Astrocyte (in vitro differentiated cells and primary cell): ENCODE results near the gene ASB1. TPM values are rescaled to one million over a fixed set of nuclear protein-coding genes. Genes with fewer than 3 reads are reported as not detected.

Experiments used
- DNase-seq: peaks from one replicate; pipeline ENCODE4 v3.0.0-alpha.2; 2010; ENCODE audit warnings: low read depth
- FAIRE-seq: peaks from 2 replicates; lab custom pipeline; 2011; peaks lifted over from hg19 to GRCh38; lab: Jason Lieb, UNC
- H2AFZ ChIP-seq: 2 replicates; pipeline ENCODE4 v1.6.0; 2012; ENCODE audit warnings: low read depth, low read length, inconsistent platforms
- H3K27ac ChIP-seq: 2 replicates; pipeline ENCODE4 v1.5.1; 2011; ENCODE audit warnings: low read depth, low read length, inconsistent platforms
- H3K27me3 ChIP-seq: 2 replicates; pipeline ENCODE4 v1.6.0; 2011; ENCODE audit warnings: low read length, inconsistent platforms; ENCODE audit not compliant: insufficient read depth
- H3K36me3 ChIP-seq: 2 replicates; pipeline ENCODE4 v1.5.1; 2011; ENCODE audit warnings: low read length, inconsistent platforms; ENCODE audit not compliant: insufficient read depth
- H3K4me1 ChIP-seq: 2 replicates; pipeline ENCODE4 v1.5.1; 2011; ENCODE audit warnings: low read length, inconsistent platforms; ENCODE audit not compliant: insufficient read depth
- H3K4me2 ChIP-seq: 2 replicates; pipeline ENCODE4 v1.6.0; 2012; ENCODE audit warnings: low read length, inconsistent platforms
- H3K4me3 ChIP-seq: 2 replicates; pipeline ENCODE4 v1.5.1; 2011; ENCODE audit warnings: low read depth, mild to moderate bottlenecking, low read length, inconsistent platforms; ENCODE audit not compliant: insufficient read depth
- H3K79me2 ChIP-seq: 2 replicates; pipeline ENCODE4 v1.6.0; 2012; ENCODE audit warnings: mild to moderate bottlenecking, low read length, inconsistent platforms; ENCODE audit not compliant: insufficient read depth
- H3K9ac ChIP-seq: 2 replicates; pipeline ENCODE4 v1.6.0; 2012; ENCODE audit warnings: mild to moderate bottlenecking, low read length, inconsistent platforms
- H3K9me3 ChIP-seq: 2 replicates; pipeline ENCODE4 v1.5.1; 2012; ENCODE audit warnings: low read depth, mild to moderate bottlenecking, low read length, inconsistent platforms; ENCODE audit not compliant: insufficient read depth
- H4K20me1 ChIP-seq: 2 replicates; pipeline ENCODE4 v1.6.0; 2012; ENCODE audit warnings: low read length, inconsistent platforms; ENCODE audit not compliant: insufficient read depth
- H3K27ac Mint-ChIP-seq: one replicate; pipeline ENCODE4 v1.8.0; 2021; ENCODE audit warnings: mild to moderate bottlenecking, mixed read lengths; ENCODE audit not compliant: unreplicated experiment
- H3K27me3 Mint-ChIP-seq: one replicate; pipeline ENCODE4 v1.8.0; 2021; ENCODE audit warnings: low read depth, mixed read lengths; ENCODE audit not compliant: unreplicated experiment
- H3K36me3 Mint-ChIP-seq: one replicate; pipeline ENCODE4 v1.8.0; 2021; ENCODE audit warnings: low read depth, mixed read lengths; ENCODE audit not compliant: unreplicated experiment
- H3K4me1 Mint-ChIP-seq: one replicate; pipeline ENCODE4 v1.8.0; 2021; ENCODE audit warnings: low read depth, mixed read lengths; ENCODE audit not compliant: unreplicated experiment
- H3K4me3 Mint-ChIP-seq: one replicate; pipeline ENCODE4 v1.8.0; 2021; ENCODE audit warnings: mild to moderate bottlenecking, moderate library complexity, mixed read lengths; ENCODE audit not compliant: unreplicated experiment
- H3K9me3 Mint-ChIP-seq: one replicate; pipeline ENCODE4 v1.8.0; 2021; ENCODE audit warnings: mild to moderate bottlenecking, mixed read lengths; ENCODE audit not compliant: unreplicated experiment
- EZH2 ChIP-seq: IDR thresholded peaks from 2 replicates; pipeline ENCODE4 v1.6.1; 2012; ENCODE audit warnings: mild to moderate bottlenecking, low read length, inconsistent platforms; ENCODE audit not compliant: insufficient read depth
- total RNA-seq: library from RNA; stranded (reverse); gene quantifications from 2 replicates; pipeline ENCODE4 v1.2.1, GENCODE V29; 2021
- TF ChIP-seq, protein P1 (sequence below): IDR thresholded peaks from 2 replicates; pipeline ENCODE4 v1.5.1; 2011; ENCODE audit warnings: low read depth, mild to moderate bottlenecking, inconsistent platforms, low read length, moderate library complexity; ENCODE audit not compliant: insufficient read depth

ASB1 gene
- total RNA-seq, 1 donor from 2014 or later: 30.6 TPM

DNA sequence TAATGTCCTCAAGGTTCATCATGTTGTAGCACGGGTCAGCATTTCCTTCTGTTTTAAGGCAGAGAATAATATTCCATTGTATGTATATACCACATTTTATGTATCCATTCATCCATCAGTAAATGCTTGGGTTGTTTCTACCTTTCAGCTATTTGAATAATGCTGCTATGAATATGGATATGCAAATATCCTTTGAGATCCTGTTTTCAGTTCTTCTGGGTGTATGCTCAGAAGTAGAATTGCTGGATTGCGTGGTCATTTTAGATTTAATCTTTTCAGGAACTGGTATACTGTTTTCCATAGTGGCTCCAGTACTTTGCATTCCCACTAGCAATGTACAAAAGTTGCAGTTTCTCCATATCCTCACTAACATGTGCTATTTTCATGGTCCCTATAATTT, 13.4 kb upstream of the ASB1 start:
- no peak overlapping the region for H3K27ac Mint-ChIP-seq
- TF ChIP-seq, protein P1, sequence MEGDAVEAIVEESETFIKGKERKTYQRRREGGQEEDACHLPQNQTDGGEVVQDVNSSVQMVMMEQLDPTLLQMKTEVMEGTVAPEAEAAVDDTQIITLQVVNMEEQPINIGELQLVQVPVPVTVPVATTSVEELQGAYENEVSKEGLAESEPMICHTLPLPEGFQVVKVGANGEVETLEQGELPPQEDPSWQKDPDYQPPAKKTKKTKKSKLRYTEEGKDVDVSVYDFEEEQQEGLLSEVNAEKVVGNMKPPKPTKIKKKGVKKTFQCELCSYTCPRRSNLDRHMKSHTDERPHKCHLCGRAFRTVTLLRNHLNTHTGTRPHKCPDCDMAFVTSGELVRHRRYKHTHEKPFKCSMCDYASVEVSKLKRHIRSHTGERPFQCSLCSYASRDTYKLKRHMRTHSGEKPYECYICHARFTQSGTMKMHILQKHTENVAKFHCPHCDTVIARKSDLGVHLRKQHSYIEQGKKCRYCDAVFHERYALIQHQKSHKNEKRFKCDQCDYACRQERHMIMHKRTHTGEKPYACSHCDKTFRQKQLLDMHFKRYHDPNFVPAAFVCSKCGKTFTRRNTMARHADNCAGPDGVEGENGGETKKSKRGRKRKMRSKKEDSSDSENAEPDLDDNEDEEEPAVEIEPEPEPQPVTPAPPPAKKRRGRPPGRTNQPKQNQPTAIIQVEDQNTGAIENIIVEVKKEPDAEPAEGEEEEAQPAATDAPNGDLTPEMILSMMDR: no peak
- no peak for TF ChIP-seq EZH2

DNA sequence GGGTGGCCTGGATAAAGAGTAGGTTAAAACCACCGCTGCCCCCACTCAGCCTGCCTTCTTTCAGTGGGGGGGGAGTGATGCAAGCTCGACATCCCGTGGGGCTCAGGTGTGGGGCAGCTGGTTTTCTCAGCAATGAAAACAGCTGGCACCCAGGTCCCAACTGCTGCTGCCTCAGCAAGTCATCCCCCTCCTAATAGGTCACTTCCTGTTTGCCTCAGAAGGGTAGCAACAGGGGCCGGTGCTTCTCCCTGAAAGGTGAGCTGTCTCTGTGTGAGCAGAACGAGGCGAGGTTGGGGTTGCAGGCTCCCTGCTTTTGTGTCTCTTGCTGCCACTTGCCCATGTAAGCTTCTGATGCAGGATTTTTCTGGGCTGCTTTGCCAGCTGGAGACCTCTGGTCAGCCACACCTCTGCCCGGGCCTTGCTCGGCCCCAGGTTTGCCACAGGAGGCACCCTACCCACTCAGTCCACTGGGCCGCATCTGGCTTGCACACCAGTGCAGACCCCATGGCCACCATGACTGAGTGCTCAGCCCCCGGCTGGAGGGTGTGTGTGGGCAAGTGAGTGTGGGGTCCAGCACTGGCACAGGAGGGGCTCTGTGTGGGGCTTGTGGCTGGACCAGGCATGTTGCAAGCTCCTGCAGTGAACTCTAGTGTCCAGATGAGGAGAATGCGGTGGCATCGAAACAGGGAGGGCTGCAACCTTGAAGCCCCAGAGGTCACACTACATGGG, 11.5 kb upstream of the ASB1 start:
- no peak overlapping the region for H3K9ac ChIP-seq
- no peaks in the 10 kb centered on the region for H3K79me2 ChIP-seq
- no peak overlapping the region for H3K4me3 ChIP-seq
- no peak overlapping the region for H3K4me3 Mint-ChIP-seq
- H3K36me3 ChIP-seq: no peaks in the 10 kb centered on the region
- H4K20me1 ChIP-seq: no peaks in the 10 kb centered on the region
- H2AFZ ChIP-seq: no peak overlapping the region
- TF ChIP-seq, protein P1: no peak
- TF ChIP-seq EZH2: no peak
- DNase-seq (no peak), FAIRE-seq (no peak)
- H3K36me3 Mint-ChIP-seq: peaks cover 6% of the 10 kb centered on the region
- peaks cover 7% of the 10 kb centered on the region for H3K9me3 ChIP-seq
- H3K27me3 Mint-ChIP-seq: no peaks in the 10 kb centered on the region
- no peak overlapping the region for H3K27ac ChIP-seq
- no peak overlapping the region for H3K4me2 ChIP-seq
- H3K9me3 Mint-ChIP-seq: peaks cover 2% of the 10 kb centered on the region
- H3K4me1 Mint-ChIP-seq: peaks cover 6% of the 10 kb centered on the region
- no peaks in the 10 kb centered on the region for H3K27me3 ChIP-seq
- H3K27ac Mint-ChIP-seq: no peak overlapping the region
- peaks cover 6% of the 10 kb centered on the region for H3K4me1 ChIP-seq

More for the DNA sequence above, 13.4 kb upstream of the ASB1 start:
- H3K4me2 ChIP-seq: no peak overlapping the region
- H3K4me1 ChIP-seq: peaks cover 3% of the 10 kb centered on the region
- H3K27me3 ChIP-seq: no peaks in the 10 kb centered on the region
- no peaks in the 10 kb centered on the region for H3K36me3 ChIP-seq
- no peaks in the 10 kb centered on the region for H4K20me1 ChIP-seq
- Mint-ChIP-seq H3K4me3 (no peak overlapping the region), H3K9me3 (peaks cover 2% of the 10 kb centered on the region), H3K27me3 (no peaks in the 10 kb centered on the region), H3K36me3 (peaks cover 7% of the 10 kb centered on the region), H3K4me1 (peaks cover under 1% of the 10 kb centered on the region)
- FAIRE-seq: no peak
- no peak overlapping the region for H3K27ac ChIP-seq
- no peak overlapping the region for H3K9ac ChIP-seq
- no peak overlapping the region for H2AFZ ChIP-seq
- no peak for DNase-seq
- H3K79me2 ChIP-seq: no peaks in the 10 kb centered on the region
- peaks cover 7% of the 10 kb centered on the region for H3K9me3 ChIP-seq
- no peak overlapping the region for H3K4me3 ChIP-seq

DNA sequence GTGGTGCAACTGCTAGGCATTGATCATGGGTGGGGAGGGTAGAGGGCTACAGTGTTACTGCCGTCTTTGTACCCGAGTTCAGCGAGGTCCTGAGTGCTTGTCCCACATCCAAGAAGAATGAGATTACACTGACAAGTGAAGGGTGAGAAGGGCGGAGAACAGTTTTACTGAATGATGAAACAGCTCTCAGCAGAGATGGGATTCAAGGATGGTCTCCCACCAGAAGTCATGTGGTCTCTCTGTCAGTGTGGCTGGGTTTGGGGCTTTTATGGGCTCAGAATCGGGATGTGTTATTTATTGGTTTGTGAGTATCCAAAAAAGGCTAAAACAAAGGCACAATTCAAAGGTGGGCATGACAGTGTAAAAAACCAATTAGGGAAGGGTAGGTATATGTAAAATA, 10.8 kb upstream of the ASB1 start:
- Histone ChIP-seq H3K27me3 (no peaks in the 10 kb centered on the region), H4K20me1 (no peaks in the 10 kb centered on the region), H3K9me3 (peaks cover 7% of the 10 kb centered on the region), H3K4me1 (peaks cover 6% of the 10 kb centered on the region), H3K27ac (no peak overlapping the region), H3K36me3 (no peaks in the 10 kb centered on the region), H3K4me2 (no peak overlapping the region), H3K9ac (no peak overlapping the region), H3K79me2 (no peaks in the 10 kb centered on the region), H3K4me3 (no peak overlapping the region), H2AFZ (no peak overlapping the region)
- Mint-ChIP-seq H3K4me1 (peaks cover 13% of the 10 kb centered on the region), H3K27ac (no peak overlapping the region), H3K27me3 (no peaks in the 10 kb centered on the region), H3K4me3 (no peak overlapping the region), H3K36me3 (peaks cover 6% of the 10 kb centered on the region), H3K9me3 (peaks cover 2% of the 10 kb centered on the region)
- FAIRE-seq (no peak), DNase-seq (no peak)
- TF ChIP-seq, protein P1: no peak
- TF ChIP-seq EZH2: no peak
